Astrocyte (in vitro differentiated cells and primary cell): ENCODE measurements around the gene HPGDS. TPM values are rescaled to one million over a fixed set of nuclear protein-coding genes. Genes with fewer than 3 reads are reported as not detected.

ENCODE experiments used
- total RNA-seq: library from RNA; stranded (reverse); gene quantifications from 2 replicates; pipeline ENCODE4 v1.2.1, GENCODE V29; 2021

Gene HPGDS
- total RNA-seq, 1 donor from 2014 or later = not detected

Other genes with a start within 250 kb of the HPGDS start
- 31.6 and 36.0 TPM in 2 replicates for gene SMARCAD1, start 135.0 kb downstream of the HPGDS start, total RNA-seq
- 174 and 181 TPM in 2 replicates for gene PDLIM5, start 109.1 kb upstream of the HPGDS start, total RNA-seq